HL-60 (cell line): ENCODE results near the gene TAF13.

Experiments used
- DNase-seq, 2 experiments: peaks; one replicate each; pipeline ENCODE4 v3.0.0-alpha.2; 2010 to 2020; ENCODE audit warnings: low read depth in 1 of 2, low spot score in 1 of 2
- H3K27ac ChIP-seq: fragments of 250-450 bp; sonication (Bioruptor Pico); replicated peaks from 2 replicates; pipeline ENCODE4 v1.5.1; 2020; ENCODE audit warnings: mild to moderate bottlenecking, moderate library complexity
- H3K27me3 ChIP-seq: fragments of 250-450 bp; sonication (Bioruptor Pico); 2 replicates; pipeline ENCODE4 v1.5.1; 2021; ENCODE audit warnings: mild to moderate bottlenecking, moderate library complexity; ENCODE audit not compliant: insufficient read depth, poor library complexity, severe bottlenecking
- H3K4me3 ChIP-seq: replicated peaks from 2 replicates; pipeline ENCODE4 v1.5.1; 2011; ENCODE audit warnings: mild to moderate bottlenecking, control low read depth, low read length; ENCODE audit not compliant: insufficient read depth
- GABPA ChIP-seq: IDR thresholded peaks from 2 replicates; pipeline ENCODE4 v1.6.1; 2012; ENCODE audit warnings: low read depth
- POLR2AphosphoS5 ChIP-seq: IDR thresholded peaks from 2 replicates; pipeline ENCODE4 v1.6.1; 2012; ENCODE audit warnings: low read depth
- SPI1 ChIP-seq: IDR thresholded peaks from 2 replicates; pipeline ENCODE4 v1.6.1; 2012; ENCODE audit warnings: low read depth, mild to moderate bottlenecking, borderline replicate concordance
- TF ChIP-seq, protein P1 (sequence below): IDR thresholded peaks from 2 replicates; pipeline ENCODE4 v1.6.1; 2012; ENCODE audit warnings: low read depth; ENCODE audit not compliant: insufficient replicate concordance
- TF ChIP-seq, protein P2 (sequence below): IDR thresholded peaks from one replicate; pipeline ENCODE4 v1.5.1; 2011; ENCODE audit warnings: low read length, control low read depth, inconsistent platforms; ENCODE audit not compliant: insufficient read depth

TAF13 gene

DNA sequence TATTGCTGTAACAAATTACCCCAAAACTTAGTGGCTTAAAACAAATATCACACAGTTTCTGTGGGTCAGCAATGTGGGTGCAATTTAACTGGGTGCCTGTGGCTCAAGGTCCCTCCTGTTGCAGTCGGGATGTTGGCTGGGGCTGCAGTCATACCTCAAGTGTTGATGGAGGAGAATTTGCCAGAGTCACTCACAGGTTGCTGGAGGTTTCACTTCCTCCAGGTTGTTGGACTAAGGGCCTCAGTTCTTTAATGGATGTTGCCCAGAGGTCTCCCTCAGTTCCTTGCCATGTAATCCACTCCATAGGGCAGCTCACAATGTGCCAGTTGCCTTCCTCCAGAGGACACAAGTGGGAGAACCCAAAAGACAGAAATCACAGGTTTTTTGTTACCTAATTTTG, 2.5 kb upstream of the TAF13 start:
- no peak for DNase-seq

DNA sequence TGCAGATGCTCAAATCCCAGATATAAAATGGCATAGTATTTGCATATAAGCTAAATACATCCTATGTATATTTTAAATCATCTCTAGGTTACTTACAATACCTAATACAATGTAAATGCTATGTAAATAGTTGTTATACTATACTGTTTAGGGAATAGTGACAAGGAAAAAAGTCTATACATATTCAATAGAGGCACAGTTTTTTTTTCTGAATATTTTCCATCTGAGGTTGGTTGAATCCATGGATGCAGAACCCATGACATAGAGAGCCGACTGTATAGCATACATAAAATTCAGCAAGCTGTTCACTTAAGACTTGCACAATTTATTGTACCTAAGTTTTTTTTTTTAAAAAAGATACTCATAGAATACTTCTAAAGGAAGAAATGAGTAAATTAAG, 6.5 kb downstream of the TAF13 start:
- H3K27me3 ChIP-seq: no peaks in the 10 kb centered on the region
- no peak overlapping the region for H3K4me3 ChIP-seq
- H3K27ac ChIP-seq: no peak overlapping the region
- DNase-seq: no peak
- no peak for TF ChIP-seq POLR2AphosphoS5
- TF ChIP-seq SPI1: no peak
- TF ChIP-seq, protein P1, sequence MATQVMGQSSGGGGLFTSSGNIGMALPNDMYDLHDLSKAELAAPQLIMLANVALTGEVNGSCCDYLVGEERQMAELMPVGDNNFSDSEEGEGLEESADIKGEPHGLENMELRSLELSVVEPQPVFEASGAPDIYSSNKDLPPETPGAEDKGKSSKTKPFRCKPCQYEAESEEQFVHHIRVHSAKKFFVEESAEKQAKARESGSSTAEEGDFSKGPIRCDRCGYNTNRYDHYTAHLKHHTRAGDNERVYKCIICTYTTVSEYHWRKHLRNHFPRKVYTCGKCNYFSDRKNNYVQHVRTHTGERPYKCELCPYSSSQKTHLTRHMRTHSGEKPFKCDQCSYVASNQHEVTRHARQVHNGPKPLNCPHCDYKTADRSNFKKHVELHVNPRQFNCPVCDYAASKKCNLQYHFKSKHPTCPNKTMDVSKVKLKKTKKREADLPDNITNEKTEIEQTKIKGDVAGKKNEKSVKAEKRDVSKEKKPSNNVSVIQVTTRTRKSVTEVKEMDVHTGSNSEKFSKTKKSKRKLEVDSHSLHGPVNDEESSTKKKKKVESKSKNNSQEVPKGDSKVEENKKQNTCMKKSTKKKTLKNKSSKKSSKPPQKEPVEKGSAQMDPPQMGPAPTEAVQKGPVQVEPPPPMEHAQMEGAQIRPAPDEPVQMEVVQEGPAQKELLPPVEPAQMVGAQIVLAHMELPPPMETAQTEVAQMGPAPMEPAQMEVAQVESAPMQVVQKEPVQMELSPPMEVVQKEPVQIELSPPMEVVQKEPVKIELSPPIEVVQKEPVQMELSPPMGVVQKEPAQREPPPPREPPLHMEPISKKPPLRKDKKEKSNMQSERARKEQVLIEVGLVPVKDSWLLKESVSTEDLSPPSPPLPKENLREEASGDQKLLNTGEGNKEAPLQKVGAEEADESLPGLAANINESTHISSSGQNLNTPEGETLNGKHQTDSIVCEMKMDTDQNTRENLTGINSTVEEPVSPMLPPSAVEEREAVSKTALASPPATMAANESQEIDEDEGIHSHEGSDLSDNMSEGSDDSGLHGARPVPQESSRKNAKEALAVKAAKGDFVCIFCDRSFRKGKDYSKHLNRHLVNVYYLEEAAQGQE: no peak
- TF ChIP-seq GABPA: no peak
- TF ChIP-seq, protein P2, sequence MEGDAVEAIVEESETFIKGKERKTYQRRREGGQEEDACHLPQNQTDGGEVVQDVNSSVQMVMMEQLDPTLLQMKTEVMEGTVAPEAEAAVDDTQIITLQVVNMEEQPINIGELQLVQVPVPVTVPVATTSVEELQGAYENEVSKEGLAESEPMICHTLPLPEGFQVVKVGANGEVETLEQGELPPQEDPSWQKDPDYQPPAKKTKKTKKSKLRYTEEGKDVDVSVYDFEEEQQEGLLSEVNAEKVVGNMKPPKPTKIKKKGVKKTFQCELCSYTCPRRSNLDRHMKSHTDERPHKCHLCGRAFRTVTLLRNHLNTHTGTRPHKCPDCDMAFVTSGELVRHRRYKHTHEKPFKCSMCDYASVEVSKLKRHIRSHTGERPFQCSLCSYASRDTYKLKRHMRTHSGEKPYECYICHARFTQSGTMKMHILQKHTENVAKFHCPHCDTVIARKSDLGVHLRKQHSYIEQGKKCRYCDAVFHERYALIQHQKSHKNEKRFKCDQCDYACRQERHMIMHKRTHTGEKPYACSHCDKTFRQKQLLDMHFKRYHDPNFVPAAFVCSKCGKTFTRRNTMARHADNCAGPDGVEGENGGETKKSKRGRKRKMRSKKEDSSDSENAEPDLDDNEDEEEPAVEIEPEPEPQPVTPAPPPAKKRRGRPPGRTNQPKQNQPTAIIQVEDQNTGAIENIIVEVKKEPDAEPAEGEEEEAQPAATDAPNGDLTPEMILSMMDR: no peak

More for the DNA sequence above, 2.5 kb upstream of the TAF13 start:
- H3K27me3 ChIP-seq: no peaks in the 10 kb centered on the region
- no peak overlapping the region for H3K27ac ChIP-seq
- H3K4me3 ChIP-seq: no peak overlapping the region
- TF ChIP-seq, protein P2: no peak
- TF ChIP-seq POLR2AphosphoS5 (no peak), GABPA (no peak), SPI1 (no peak)
- TF ChIP-seq, protein P1: no peak

DNA sequence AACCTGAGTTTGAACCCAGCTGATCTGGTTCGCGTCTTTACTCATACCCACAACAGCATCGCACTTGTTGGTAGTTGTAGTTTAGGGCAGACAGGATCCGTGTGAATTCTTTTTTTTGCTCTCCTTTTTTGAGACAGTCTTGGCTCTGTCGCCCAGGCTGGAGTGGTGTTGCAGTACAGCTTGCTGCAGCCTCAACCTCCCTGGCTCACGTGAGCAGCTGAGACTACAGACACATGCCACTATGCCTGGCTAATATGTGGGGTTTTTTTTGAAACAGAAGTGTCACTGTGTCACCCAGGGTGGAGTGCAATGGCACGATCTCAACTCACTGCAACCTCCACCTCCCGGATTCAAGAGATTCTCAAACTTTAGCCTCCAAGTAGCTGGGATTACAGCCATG, 7.9 kb downstream of the TAF13 start:
- Histone ChIP-seq H3K27me3 (no peaks in the 10 kb centered on the region), H3K4me3 (no peak overlapping the region), H3K27ac (no peak overlapping the region)
- TF ChIP-seq, protein P2: no peak
- no peak for TF ChIP-seq POLR2AphosphoS5
- TF ChIP-seq GABPA: no peak
- TF ChIP-seq, protein P1: no peak
- TF ChIP-seq SPI1: no peak
- no peak for DNase-seq
